HG03280 (cell line): ENCODE data around the gene LRRC7.

ENCODE experiments used
- ATAC-seq: cut with Tn5 transposase; IDR thresholded peaks from one replicate; pipeline ENCODE4 v1.9.1; 2021; ENCODE audit warnings: mild to moderate bottlenecking, moderate library complexity; ENCODE audit not compliant: unreplicated experiment

The LRRC7 gene

DNA sequence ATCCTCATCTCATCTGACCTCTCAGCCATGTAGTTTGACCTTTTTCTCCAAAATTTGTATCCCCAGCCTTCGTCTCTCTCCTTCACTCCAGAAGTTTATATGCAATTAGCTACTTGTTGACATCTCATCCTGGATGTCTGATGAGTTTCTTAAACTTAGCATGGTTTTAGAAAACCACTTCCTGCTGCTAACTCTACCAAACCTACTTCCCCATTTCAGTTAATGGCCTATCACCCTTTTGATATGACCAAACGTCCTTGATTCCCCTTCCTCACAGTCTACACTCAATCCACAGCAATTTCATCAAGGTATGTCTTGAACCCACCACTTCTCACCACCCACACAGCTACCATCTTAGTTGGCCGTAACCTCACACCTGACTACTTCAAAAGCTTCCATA is 515.8 kb downstream of the LRRC7 start:
- peak; percentile 57 for ATAC-seq

DNA sequence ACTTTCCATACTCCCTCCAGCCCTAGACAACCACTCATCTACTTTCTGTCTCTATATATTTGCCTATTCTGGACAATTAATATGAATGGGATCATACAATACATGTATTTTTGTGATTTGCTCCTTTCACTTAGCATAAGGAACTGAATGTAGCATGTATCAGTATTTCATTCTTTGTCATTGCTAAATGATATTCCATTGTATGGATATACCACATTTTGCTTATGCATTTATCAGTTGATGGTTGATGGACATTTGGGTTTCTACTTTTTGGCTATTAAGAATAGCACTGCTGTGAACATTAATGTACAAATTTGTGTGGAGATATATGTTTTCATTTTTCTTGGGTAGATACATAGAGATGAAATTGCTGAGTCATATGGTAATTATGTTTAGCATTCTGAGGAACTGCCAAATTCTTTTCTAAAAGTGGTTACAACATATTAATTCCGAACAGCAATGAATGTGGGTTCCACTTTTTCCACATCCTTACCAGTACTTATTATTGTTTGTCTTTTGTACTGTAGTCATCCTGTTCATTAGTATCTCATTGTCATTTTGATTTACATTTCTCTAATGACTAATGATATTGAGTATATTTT is 516.7 kb downstream of the LRRC7 start:
- ATAC-seq, result no peak

DNA sequence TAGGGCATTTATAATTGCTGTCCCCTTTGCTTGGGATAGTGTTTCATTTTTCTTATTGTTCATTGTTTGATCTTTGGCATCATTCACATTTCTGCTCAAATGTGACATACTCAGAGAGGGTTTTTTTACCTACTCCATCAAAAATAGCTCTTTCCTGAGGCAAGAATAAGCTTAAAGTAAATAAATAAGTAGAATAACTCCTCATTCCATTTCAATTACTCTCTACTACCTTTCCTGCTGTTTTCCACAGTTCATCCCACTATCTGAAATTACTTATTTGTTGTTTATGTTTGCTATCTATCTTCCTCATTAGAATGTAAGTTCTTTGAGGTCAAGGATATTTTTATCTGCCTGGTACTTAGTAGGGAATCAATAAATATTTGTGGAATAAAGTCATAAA is 517.8 kb downstream of the LRRC7 start:
- no peak for ATAC-seq

DNA sequence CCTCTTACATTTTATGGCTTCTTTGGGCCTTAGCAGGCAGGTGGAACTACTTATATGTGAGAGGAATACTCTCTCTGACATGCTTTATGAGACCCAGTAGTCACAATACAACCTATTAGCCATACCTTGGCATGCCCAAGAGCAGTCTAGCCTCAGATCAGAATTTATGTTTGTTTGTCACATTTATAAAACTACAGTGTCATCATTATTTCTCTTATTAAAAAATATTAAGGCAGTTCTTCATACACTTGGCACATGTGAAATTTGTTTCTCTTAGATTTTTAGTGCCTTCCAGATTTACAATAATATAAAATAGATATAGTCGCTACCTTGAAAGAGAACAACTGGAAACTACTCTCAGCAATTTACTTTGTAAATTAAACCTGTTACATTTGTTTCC is 519.2 kb downstream of the LRRC7 start:
- no peak for ATAC-seq

DNA sequence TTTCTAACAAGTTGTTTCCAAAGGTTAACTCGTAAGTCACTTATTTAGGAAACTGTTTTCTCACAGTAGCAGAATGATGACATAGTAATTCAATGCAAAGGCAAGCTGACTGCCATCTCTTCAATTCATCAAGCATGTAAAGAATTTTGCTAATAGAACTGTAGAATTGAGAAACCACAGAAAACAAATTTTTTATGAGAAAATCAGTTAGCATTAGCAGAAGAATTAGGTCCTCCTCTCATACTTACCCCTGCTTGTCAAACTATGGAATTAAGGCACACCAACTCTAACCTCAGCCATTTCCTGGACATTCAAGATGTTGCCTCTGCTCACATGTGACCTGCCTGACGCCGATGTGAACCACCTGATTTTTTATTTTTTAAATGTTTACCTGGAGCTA is 522.4 kb downstream of the LRRC7 start:
- ATAC-seq, result no peak

DNA sequence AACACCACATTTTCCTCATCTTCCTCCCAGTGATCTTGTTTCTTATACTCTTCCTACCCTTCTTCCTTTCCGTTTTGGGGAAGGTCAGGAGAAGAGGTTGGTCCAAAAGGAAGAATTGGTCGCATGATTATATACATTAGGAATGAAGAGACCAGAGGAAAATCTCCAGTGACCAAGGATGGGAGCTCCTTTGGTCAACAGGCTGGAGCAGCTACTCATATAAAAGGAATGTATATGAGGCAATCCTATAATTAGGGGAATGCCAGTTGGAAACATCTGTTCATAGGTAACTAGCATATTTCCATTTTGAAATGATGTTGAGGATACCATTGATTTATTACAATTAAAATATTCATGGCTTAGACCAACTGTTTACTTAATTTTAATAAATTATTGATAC is 523.2 kb downstream of the LRRC7 start:
- no peak for ATAC-seq

DNA sequence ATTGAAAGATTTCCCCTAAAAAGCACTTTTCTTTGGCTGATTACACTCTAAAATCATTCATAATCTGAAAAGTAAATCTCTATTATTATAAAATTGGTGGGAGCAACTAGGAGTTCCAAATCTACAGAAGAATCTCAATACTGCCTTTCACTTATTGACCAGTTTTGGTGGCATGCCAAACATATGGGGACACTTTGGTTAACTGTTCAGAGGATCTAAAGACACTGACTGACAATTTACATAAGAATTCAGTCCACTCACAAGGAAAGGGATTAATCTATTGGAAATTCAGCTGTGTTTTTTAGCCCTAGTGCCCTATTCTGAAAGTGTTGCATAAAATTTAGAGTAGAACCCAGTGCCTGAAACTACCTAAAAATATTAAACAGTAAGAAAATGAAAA is 524.1 kb downstream of the LRRC7 start:
- ATAC-seq, result no peak

DNA sequence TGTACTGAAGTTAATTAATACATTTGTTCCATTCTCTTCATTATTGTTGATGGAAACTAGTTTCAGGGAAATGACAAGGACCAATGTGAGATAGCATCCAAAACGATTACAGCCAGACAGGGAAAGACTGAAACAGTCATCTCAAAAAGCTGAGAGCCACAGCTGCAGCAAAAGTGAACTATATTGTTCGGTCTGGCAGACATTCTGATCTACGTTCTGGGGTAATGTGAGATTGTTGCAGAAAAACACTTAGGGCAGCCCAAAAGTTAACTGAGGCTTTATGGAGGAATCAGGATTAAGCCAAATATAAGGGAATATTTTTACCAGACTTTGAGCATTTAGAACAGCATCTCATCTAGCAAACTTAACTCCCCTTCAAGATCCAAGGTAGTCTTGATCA is 524.8 kb downstream of the LRRC7 start:
- no peak for ATAC-seq

DNA sequence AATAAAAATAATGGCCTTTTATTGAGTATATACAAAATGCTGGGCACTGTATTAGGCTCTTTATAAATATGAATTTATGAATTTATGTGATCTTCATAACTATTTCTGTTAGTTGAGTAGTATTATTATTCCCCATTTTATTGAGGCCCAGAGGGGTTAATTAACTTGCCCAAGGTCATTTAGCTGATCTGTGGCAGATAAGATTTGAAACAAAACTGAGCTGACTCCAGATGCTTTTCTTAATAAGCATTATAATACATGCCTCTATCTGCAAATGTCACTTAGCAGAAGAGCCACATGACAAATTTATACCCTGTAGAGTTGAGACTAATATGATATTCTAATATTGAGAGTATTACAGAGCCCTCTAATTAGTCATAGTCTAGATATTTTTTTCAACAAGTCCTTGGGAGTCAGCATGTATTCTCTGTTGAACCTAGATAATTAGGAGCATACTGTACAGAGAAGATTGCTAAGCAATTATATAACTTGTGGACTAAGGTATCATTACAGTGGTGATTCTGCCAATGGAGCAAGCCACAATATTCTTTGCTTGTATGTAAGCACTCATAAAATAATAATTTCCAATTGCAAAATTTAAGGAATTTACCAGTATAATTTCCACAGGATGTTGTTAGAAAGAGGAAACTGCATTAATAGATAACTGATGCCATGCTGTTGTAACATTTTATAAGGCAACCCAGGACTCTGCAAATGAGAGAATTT is 525.7 kb downstream of the LRRC7 start:
- ATAC-seq, result no peak

DNA sequence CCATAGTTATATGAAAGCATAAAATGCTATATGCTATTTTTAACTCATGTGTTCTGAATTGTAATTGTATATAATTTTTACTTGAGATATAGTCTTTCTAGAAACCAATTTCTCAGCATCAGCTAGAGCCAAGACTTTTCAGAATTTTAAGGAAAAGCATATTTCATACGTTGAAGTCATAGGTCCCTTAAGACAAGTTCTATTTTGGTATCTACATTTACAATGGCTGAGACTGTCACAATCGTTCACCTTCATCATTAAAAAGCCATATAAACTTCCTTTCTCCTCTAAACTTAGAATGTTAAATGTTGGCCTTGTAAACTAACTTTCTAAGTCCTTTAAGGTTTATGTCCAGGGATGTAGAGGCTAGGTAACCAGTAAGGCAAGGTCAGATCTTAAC is 533.5 kb downstream of the LRRC7 start:
- no peak for ATAC-seq

DNA sequence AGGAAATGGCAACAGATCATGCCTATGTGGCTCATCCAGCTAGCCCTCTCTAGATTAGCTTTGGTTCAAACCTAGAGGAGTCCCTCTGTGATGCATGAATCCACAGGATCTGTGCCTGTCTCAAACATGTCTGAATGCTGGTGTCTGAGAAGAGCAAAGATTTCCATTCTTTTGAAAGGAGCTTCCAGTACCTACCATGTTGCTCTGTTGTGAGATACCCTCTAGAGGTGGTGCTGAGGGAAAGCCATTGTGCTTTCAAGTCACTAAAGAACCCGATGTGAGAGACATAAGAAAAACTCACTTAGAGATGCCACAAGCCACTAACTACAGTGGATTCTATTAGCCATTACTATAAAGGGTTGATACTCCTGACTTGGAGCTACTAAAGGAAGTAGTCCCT is 534.1 kb downstream of the LRRC7 start:
- no peak for ATAC-seq

DNA sequence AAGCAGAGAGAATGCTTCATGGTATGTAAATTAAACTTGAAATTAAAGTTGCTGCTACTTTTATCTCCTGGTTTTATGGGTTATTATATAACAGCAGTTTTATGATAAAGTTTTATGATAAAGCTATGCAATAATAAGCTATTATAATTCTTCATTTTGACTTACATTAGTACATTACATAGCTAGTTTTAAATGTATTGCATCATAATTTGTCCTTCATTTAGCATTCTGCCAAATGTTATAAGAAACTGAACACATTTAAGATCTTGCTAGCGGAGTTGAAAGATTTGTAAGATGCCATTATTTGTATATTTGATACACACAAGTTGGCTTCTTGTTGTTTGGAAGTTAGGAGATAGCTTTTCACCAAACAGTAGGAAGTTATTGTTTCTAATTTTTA is 536.0 kb downstream of the LRRC7 start:
- ATAC-seq, result no peak

DNA sequence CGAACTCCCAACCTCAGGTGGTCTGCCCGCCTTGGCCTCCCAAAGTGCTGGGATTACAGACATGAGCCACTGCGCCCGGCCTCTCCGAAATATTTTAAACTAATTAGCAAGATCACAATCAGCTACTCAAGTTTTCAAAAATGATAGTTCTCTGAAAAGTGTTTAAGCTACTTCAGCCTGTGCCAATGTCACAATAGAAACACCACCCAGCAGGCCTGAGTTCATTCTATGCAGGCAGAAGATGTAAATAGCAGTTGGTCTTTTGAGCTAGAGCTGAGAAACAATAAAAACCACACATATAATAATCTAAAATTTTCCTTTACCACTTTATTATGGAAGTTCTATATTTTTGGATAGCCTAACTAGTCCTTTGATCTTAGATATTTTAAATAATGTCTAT is 541.5 kb downstream of the LRRC7 start:
- ATAC-seq, result no peak

DNA sequence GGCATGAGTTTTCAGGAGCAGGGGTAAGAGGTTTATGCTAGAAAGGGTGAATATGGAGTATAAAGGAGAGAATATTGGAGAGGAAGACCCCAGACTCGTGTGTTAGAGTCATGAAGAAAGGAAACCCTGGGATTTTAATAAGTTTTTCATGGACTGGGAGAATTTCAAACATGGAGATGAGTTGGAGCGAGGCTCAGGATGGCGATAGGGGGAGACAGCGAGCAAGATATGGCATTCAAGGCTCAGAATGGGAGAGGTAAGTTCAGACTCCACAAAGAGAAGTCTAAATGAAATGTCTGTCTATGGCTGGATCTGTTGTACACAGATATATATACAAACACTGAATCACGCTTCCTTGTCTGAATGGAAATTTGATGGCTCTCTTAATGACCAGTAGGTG is 545.1 kb downstream of the LRRC7 start:
- ATAC-seq, result no peak

DNA sequence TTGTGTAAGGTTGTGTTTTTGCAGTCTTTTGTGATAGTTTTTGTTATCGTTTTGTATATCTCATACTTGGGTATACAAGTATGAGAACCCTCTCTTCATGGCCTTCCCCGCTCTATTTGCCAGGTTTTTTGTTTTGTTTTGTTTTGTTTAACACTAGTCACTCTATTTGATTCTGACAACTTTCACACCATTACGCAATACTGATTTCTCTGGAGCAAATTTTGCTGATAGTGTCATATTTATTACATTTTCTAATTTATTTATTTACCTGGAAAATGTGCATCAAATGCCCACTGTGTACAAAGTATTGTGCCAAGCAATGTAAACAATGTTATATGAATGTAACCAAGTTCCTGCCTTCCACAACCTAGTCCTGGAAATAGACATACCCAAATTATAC is 547.6 kb downstream of the LRRC7 start:
- no peak for ATAC-seq

DNA sequence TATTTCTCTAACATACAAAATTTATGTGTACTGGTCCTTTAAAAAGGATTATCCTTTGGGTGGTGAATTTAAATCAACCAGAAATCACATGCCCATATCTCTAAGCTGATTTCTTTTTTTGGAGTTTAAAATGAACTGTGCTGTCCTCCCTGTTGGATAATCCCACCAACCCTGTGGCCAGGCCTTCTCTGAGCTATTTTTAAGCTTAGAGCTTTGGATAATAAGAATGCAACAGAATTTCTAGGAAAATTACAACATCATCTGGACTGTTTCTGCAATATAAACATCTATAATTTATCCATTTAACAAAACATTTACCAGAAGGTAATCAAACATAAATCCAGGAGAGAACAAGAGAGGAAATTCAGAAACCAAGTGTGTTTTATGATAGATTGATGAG is 549.3 kb downstream of the LRRC7 start:
- ATAC-seq, result no peak

DNA sequence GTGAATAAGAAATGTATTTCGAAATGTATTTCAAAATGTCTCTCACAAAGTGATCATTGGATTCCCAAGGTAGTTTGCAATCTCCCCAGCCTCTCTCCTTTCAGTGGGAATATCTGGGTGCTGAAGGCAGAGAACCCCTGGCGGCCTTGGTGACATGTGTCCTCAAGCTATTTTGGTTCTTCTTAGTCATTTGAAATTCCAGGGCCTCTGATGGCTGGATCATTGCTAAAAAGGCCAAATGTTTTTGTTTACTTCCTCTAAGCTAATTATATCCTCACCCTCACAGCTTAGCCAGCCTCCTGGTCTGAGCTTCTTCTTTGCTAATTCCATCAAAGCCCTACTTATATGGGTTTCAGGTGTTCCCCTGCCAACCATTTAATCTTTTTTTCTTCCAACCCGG is 566.4 kb downstream of the LRRC7 start:
- ATAC-seq, result no peak

DNA sequence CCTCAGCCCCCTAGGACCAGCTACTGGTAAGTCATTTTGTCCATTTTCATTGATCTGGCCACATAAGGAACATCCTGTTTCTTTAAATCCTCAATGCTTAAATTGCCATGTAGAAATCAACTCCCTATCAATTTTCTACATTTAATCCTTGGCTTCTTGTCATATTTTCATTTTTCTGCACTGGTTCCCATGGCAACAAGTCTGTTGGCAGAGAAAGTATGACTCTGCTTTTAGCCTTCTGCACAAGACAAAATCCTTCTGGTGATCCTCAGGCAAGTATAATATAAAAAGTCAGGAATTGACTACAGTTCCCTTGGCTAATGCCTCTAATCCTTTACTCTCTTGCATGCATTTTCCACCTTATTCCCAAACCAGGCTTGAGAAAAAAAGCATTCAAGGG is 572.6 kb downstream of the LRRC7 start:
- no peak for ATAC-seq

DNA sequence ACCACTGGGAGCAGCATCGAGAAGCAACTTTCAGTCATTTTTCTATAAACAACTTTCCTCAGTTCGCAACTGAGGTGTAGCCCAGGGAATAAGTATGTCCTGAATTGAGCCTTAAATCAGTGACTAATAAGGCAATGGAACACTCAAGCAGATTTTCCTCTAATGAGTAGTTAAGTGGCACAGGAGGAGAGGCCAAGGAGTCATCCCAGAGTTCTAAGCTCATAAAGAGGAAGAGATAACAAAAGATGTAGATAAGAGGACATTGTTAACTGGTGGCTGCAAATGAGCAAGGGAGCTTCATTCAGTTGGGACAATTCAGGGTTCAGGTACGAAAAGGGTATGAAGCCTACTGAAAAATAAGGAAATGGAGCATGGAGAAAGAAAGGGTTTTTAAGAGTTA is 573.2 kb downstream of the LRRC7 start:
- no peak for ATAC-seq

DNA sequence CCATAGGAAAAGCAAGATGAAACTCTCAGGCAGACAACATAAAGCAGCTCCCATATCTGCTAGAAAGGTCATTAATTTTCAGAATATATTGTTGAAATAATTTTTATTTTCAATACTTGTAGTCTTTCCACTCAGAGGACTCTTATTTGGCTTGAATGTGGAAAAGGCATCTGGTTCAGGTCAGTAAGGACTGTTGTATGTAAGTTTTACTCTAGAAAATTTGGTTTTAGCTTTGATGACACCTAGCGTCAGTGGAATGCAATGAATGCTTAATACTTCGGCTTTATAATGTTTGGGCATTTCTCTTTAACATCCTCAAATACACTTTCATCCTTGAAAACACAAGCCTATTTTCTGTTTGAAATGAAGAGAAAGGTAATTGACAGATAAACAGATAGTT is 574.4 kb downstream of the LRRC7 start:
- no peak for ATAC-seq

DNA sequence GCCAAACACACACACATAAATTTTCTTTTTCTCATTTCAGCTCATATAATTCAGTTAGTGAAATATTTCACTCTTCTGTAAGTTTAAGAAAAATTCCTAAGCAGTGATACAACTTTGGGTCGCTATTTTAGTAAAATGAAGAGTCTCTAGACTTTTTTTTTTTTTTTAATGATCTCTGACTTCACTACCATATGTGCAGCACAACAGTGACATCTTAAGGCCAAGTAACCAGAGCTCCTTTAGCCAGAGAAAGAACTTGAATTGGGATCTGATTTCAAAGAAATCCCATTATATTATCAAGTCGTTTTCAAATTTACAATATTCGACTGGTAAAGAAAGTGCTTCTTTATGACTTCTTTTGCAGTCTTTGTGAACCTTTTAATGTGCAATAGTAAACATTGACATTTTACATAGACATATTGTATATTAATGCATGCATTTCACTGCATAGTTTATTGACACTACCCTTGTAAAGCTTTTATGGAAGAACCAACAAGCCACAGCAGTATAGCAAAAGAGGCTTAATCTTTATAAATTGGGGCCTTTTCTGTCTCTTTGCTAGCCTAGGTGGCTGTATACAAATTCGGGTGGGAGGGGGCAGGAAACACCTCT is 575.4 kb downstream of the LRRC7 start:
- ATAC-seq, result no peak

DNA sequence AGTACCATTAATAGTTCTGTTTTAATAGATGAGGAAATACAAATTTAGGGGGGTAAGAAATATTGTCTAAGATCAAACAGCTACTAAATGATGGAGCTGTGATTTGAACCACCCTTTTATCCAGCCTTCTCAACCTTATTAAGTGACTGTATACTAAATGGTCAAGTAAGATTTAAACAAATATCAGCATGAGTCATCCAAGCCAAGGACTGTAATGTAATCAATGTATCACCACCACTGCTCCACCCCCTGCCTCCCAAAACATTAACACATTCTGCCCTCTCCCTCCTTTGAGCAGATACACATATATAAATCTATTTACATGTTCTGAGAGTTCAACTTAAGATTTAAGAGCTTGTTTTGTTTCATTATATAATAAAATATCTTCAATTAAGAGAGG is 578.8 kb downstream of the LRRC7 start:
- no peak for ATAC-seq

DNA sequence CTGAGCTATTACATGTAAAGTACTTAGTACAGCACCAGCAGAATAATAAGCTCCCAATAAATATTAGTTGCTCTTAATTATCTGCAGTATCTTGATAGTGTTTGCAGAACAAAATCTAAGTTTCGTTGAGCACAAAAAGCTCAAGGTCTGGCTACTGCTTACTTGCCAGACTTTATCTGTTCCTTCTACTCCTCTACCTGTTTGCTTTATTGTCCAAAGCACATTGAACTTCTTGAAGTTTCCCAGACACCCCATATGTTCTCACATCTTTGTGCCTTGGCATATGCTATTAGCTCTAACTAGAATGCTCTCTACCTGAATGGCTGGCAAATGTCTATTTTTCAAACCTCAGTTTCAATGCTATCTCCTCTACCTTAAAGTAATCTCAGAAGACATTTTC is 582.7 kb downstream of the LRRC7 start:
- ATAC-seq, result no peak
